GM12878 (cell line): ENCODE results near the gene BDP1. TPM values are rescaled to one million over a fixed set of nuclear protein-coding genes. Genes with fewer than 3 reads are reported as not detected.
"Not testable (repeated sequence)": the region's sequence is repeated elsewhere in the genome, so short reads cannot be mapped to it uniquely, and the experiment has no call there.

Experiments
- ATAC-seq: fragments of 200-7000 bp; cut with Tn5 transposase; 3 replicates; pipeline ENCODE4 v1.9.1; 2020; ENCODE audit warnings: mild to moderate bottlenecking, moderate library complexity
- BruUV-seq: library from RNA; stranded (reverse); fragments of 400-500 nt; replicated peaks from 2 replicates; lab custom pipeline; 2021; lab: Mats Ljungman, UMichigan
- CTCF ChIA-PET: fragments of 300-600 bp; sonication (Branson Sonifier 250); formaldehyde crosslinking; extraction: SDS; loops from one replicate; lab custom pipeline; 2021; ENCODE audit warnings: inconsistent platforms; lab: Yijun Ruan, JAX
- POLR2A ChIA-PET: fragments of 350-600 bp; formaldehyde crosslinking; extraction: SDS; loops from one replicate; lab custom pipeline; 2021; ENCODE audit warnings: inconsistent platforms; lab: Charles Lee
- RAD21 ChIA-PET: fragments of 300-600 bp; sonication (Branson Sonifier 250); formaldehyde crosslinking; loops from one replicate; lab custom pipeline; 2023; ENCODE audit warnings: antibody characterized with exemption; ENCODE audit not compliant: unreplicated experiment; lab: Charles Lee
- SMC1A ChIA-PET: fragments of 300-600 bp; sonication (Branson Sonifier 250); formaldehyde crosslinking; loops from one replicate; lab custom pipeline; 2023; ENCODE audit not compliant: unreplicated experiment, uncharacterized antibody; lab: Charles Lee
- DNase-seq: peaks from one replicate; pipeline ENCODE4 v3.0.0-alpha.2; 2011; ENCODE audit warnings: low read depth, low spot score
- FAIRE-seq: peaks from 3 replicates; lab custom pipeline; 2011; peaks lifted over from hg19 to GRCh38; lab: Jason Lieb, UNC
- H2AFZ ChIP-seq: 2 replicates; pipeline ENCODE4 v1.6.0; 2011; ENCODE audit warnings: low read depth, low read length, control low read depth; ENCODE audit not compliant: control insufficient read depth
- H3K27ac ChIP-seq: 2 replicates; pipeline ENCODE4 v1.5.1; 2011; ENCODE audit warnings: control low read depth; ENCODE audit not compliant: control insufficient read depth, insufficient read depth
- H3K27me3 ChIP-seq, 2 experiments: replicated peaks in 1 of 2; 2 replicates each; pipeline versions ENCODE4 v1.6.0 to v1.6.1; 2011; ENCODE audit warnings: low read length in 1 of 2; ENCODE audit not compliant: control insufficient read depth in 2 of 2, insufficient read depth in 2 of 2
- H3K36me3 ChIP-seq, 2 experiments: 2 replicates each; pipeline ENCODE4 v1.5.1; 2011; ENCODE audit warnings: low read length in 1 of 2; ENCODE audit not compliant: control insufficient read depth in 2 of 2, insufficient read depth in 2 of 2
- H3K4me1 ChIP-seq: 2 replicates; pipeline ENCODE4 v1.6.1; 2011; ENCODE audit warnings: mild to moderate bottlenecking, low read length, moderate library complexity, mixed read lengths; ENCODE audit not compliant: control insufficient read depth, insufficient read depth
- H3K4me2 ChIP-seq: 2 replicates; pipeline ENCODE4 v1.6.0; 2011; ENCODE audit warnings: control low read depth; ENCODE audit not compliant: control insufficient read depth, insufficient read depth
- H3K4me3 ChIP-seq: fragments of 200-600 bp; sonication (generic); 2 replicates; pipeline ENCODE4 v1.5.1; 2016
- H3K79me2 ChIP-seq: 2 replicates; pipeline ENCODE4 v1.6.0; 2011; ENCODE audit warnings: low read length; ENCODE audit not compliant: control insufficient read depth, insufficient read depth
- H3K9ac ChIP-seq: 2 replicates; pipeline ENCODE4 v1.8.0; 2011; ENCODE audit warnings: low read length, control low read depth, mixed read lengths; ENCODE audit not compliant: control insufficient read depth, insufficient read depth
- H3K9me3 ChIP-seq: replicated peaks from 3 replicates; pipeline ENCODE4 v1.5.1; 2011; ENCODE audit warnings: mild to moderate bottlenecking, low read length; ENCODE audit not compliant: control insufficient read depth, insufficient read depth
- H4K20me1 ChIP-seq: 2 replicates; pipeline ENCODE4 v1.6.0; 2011; ENCODE audit not compliant: control insufficient read depth, insufficient read depth
- E4F1 ChIP-seq: fragments of 450-650 bp; IDR thresholded peaks from 2 replicates; pipeline ENCODE4 v1.6.1; 2018; ENCODE audit warnings: borderline replicate concordance, mild to moderate bottlenecking; ENCODE audit not compliant: partially characterized antibody
- FOXK2 ChIP-seq: fragments of 450-650 bp; IDR thresholded peaks from 2 replicates; pipeline ENCODE4 v1.6.1; 2017; ENCODE audit warnings: mild to moderate bottlenecking, moderate library complexity
- IRF5 ChIP-seq: fragments of 450-650 bp; IDR thresholded peaks from 2 replicates; pipeline ENCODE4 v1.6.1; 2017; ENCODE audit warnings: borderline replicate concordance
- KAT2A ChIP-seq: conservative IDR thresholded peaks from 2 replicates; pipeline ENCODE4 v1.6.1; 2011; ENCODE audit warnings: low read depth, low read length; ENCODE audit not compliant: control insufficient read depth
- KDM1A ChIP-seq: fragments of 200-600 bp; sonication (generic); IDR thresholded peaks from 2 replicates; pipeline ENCODE4 v1.6.1; 2016; ENCODE audit warnings: borderline replicate concordance
- MTA2 ChIP-seq: fragments of 450-650 bp; IDR thresholded peaks from 2 replicates; pipeline ENCODE4 v1.6.1; 2016; ENCODE audit warnings: low read depth, mild to moderate bottlenecking, moderate library complexity
- SRF ChIP-seq, 2 experiments: IDR thresholded peaks; 2 replicates each; pipeline ENCODE4 v1.6.1; 2011; ENCODE audit warnings: low read depth in 2 of 2, low read length in 2 of 2, mild to moderate bottlenecking in 1 of 2, moderate library complexity in 1 of 2
- ZBTB33 ChIP-seq: fragments of 450-650 bp; IDR thresholded peaks from 2 replicates; pipeline ENCODE4 v1.6.1; 2017; ENCODE audit warnings: mild to moderate bottlenecking
- WGBS: methylation state at CpG from one replicate; pipeline ENCODE4 v1.1.6; 2016; ENCODE audit warnings: low lambda C conversion rate; ENCODE audit not compliant: insufficient replicate concordance, insufficient coverage; ENCODE audit errors: missing lambda C conversion rate; 5-methylcytosine and 5-hydroxymethylcytosine counted together
- in situ Hi-C: fragments of 300-500 bp; cut with MboI; formaldehyde crosslinking; loops from 9 replicates; pipeline ENCODE4 v1.14.3; 2018; ENCODE audit warnings: mixed read lengths
- intact Hi-C: fragments of 100-400 bp; cut with micrococcal nuclease; formaldehyde crosslinking; loops from one replicate; pipeline ENCODE4 v1.14.2; 2022; ENCODE audit not compliant: unreplicated experiment
- polyA plus RNA-seq, 11 experiments: library from polyadenylated mRNA; depleted of rRNA in 4 of 11; unstranded in 6 of 11; stranded (reverse) in 5 of 11; fragments of >200 nt; fragmentation: Nextera tagmentation in 4 of 11; fragmentation: Illumina TruSeq in 1 of 11; extraction: Ambion mirVana in 4 of 11; extraction: Trizol in 1 of 11; gene quantifications; 1 replicate in 1 of 11; 2 replicates in 10 of 11; pipeline versions ENCODE4 v1.2.1 to v1.2.3, GENCODE V29; 2011 to 2016; ENCODE audit warnings: inconsistent platforms in 2 of 11, missing spikeins in 2 of 11, low read depth in 1 of 11
- total RNA-seq, 4 experiments: library from RNA; depleted of rRNA in 3 of 4; stranded (reverse); fragments of >200 nt in 3 of 4; fragmentation: Illumina TruSeq in 1 of 4; extraction: Trizol in 1 of 4; gene quantifications; 2 replicates each; pipeline versions ENCODE4 v1.2.1 to v1.2.3, GENCODE V29; 2013 to 2021

BDP1 gene
- total and polyA plus RNA-seq, 10 of the 15 experiments (the other 5 are each of a cell fraction or from before 2014, with no cell fraction given): 6.1 to 31.1 (median 17.7) TPM

DNA sequence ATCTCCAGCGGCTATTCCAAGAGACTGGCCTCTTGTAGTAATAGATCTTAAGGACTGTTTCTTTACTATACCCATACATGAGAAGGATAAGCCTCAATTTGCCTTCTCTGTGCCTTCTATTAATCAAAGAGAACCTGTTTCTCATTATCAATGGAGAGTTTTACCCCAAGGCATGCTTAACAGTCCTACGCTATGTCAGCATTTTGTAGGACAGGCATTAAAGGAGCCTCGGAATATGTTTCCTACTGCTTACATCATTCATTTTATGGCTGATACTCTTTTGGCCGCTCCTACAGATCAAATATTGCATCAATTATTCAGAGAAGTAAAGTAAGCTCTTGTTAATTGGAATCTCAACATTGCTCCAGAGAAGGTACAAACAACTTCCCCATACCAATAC is 120.1 kb downstream of the BDP1 start:
- H2AFZ ChIP-seq, H3K27ac ChIP-seq, H3K27me3 ChIP-seq, H3K4me2 ChIP-seq, BruUV-seq, ATAC-seq, H3K9me3 ChIP-seq, POLR2A ChIA-PET, H3K4me1 ChIP-seq, H3K9ac ChIP-seq, RAD21 ChIA-PET, intact Hi-C loops, in situ Hi-C loops, DNase-seq, H4K20me1 ChIP-seq, CTCF ChIA-PET, H3K4me3 ChIP-seq, FAIRE-seq, H3K79me2 ChIP-seq, H3K36me3 ChIP-seq: not testable (repeated sequence)
- 96% methylated on average over 4 of the region's 4 CpGs for WGBS
- SMC1A ChIA-PET: interaction anchor here (0.8 kb wide), 1 partner anchor 11 kb away, joined by 3 read pairs; the partner anchor contains the start of gene MCCC2

GRCh38 chr5:71576241-71576640 is 120.8 kb downstream of the BDP1 start:
- SMC1A ChIA-PET: no interaction called here
- no peak overlapping the region for H3K27ac ChIP-seq
- H3K9ac ChIP-seq: no peak overlapping the region
- H3K36me3 ChIP-seq: peaks cover 0 to 5% of the 10 kb centered on the region in 2 experiments; a peak in 1 of 4 replicates
- H3K4me3 ChIP-seq: no peak overlapping the region
- H4K20me1 ChIP-seq: no peaks in the 10 kb centered on the region
- no peaks in the 10 kb centered on the region for H3K4me1 ChIP-seq
- no peak for DNase-seq
- TF ChIP-seq FOXK2 (no peak), ZBTB33 (no peak), E4F1 (no peak), MTA2 (no peak), IRF5 (no peak), KAT2A (no peak), KDM1A (no peak), SRF (IDR thresholded peaks at IDR 0.05; ENCODE audit: low read depth in 2 of 2, low read length in 2 of 2) (no peak)
- TF ChIP-seq, all 136 proteins: peak for 0
- FAIRE-seq (no peak), ATAC-seq (no peak)
- BruUV-seq: no TSS peak
- Histone ChIP-seq H3K9me3 (no peaks in the 10 kb centered on the region), H3K79me2 (no peaks in the 10 kb centered on the region), H3K27me3 (no peaks in the 10 kb centered on the region), H2AFZ (no peak overlapping the region), H3K4me2 (no peak overlapping the region)
- in situ Hi-C loops: no loop called here
- intact Hi-C loops: no loop called here
- WGBS: 96% methylated on average over 3 of the region's 3 CpGs
- POLR2A ChIA-PET: no interaction called here
- RAD21 ChIA-PET: no interaction called here
- CTCF ChIA-PET: no interaction called here
